Measurements from ENCODE around the gene OR6X1.

DNA sequence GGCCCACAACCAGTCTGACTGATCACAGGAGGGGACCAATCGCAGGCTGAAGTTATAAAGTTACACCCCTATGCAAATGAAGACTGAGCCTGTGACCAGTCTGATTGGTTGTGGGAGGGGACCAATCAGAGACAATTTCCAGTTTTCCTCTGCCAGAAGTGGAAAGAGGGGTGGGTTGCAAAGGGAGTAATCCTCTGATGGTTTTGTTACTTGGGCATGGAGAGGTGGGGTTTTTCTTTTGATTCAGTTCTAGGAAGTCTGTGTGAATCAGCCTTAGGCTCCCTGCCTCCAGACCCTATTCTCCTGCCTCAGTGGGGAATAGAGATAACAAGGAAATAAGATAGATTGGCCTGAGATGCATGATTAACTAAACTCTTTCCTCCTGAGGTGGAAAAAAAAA lies 41.9 kb upstream of the OR6X1 start:
- TF ChIP-seq CTCF (IDR thresholded peaks at IDR 0.05) (no peak), POLR2AphosphoS5 (IDR thresholded peaks at IDR 0.05) (no peak)

All from breast epithelium (tissue), 3 donors.